Central memory CD8-positive, alpha-beta T cell (primary cell): ENCODE data around the gene VENTX.

Source experiments
- ATAC-seq: fragments of 150-1000 bp; cut with Tn5 transposase; replicated peaks from 2 replicates; pipeline ENCODE4 v1.10.0; 2022; ENCODE audit warnings: mild to moderate bottlenecking, moderate FRiP score, moderate number of reproducible peaks; ENCODE audit not compliant: poor library complexity, severe bottlenecking; ENCODE audit errors: extremely low read depth
- DNase-seq, 2 donors: peaks; one replicate each; pipeline ENCODE4 v3.0.0; 2021; ENCODE audit warnings: low spot score in 2 of 2
- H3K27ac Mint-ChIP-seq: one replicate; pipeline ENCODE4 v1.8.0; 2022; ENCODE audit warnings: low read depth, mild to moderate bottlenecking, moderate library complexity, mixed read lengths
- H3K27me3 Mint-ChIP-seq: one replicate; pipeline ENCODE4 v1.8.0; 2022; ENCODE audit warnings: mixed read lengths
- H3K36me3 Mint-ChIP-seq: one replicate; pipeline ENCODE4 v1.8.0; 2022; ENCODE audit warnings: mild to moderate bottlenecking, moderate library complexity, mixed read lengths; ENCODE audit not compliant: insufficient read depth
- H3K4me1 Mint-ChIP-seq: one replicate; pipeline ENCODE4 v1.8.0; 2022; ENCODE audit warnings: mixed read lengths
- H3K4me3 Mint-ChIP-seq: one replicate; pipeline ENCODE4 v1.8.0; 2022; ENCODE audit warnings: mild to moderate bottlenecking, moderate library complexity, mixed read lengths
- H3K9me3 Mint-ChIP-seq: one replicate; pipeline ENCODE4 v1.8.0; 2022; ENCODE audit warnings: mixed read lengths

The VENTX gene

DNA sequence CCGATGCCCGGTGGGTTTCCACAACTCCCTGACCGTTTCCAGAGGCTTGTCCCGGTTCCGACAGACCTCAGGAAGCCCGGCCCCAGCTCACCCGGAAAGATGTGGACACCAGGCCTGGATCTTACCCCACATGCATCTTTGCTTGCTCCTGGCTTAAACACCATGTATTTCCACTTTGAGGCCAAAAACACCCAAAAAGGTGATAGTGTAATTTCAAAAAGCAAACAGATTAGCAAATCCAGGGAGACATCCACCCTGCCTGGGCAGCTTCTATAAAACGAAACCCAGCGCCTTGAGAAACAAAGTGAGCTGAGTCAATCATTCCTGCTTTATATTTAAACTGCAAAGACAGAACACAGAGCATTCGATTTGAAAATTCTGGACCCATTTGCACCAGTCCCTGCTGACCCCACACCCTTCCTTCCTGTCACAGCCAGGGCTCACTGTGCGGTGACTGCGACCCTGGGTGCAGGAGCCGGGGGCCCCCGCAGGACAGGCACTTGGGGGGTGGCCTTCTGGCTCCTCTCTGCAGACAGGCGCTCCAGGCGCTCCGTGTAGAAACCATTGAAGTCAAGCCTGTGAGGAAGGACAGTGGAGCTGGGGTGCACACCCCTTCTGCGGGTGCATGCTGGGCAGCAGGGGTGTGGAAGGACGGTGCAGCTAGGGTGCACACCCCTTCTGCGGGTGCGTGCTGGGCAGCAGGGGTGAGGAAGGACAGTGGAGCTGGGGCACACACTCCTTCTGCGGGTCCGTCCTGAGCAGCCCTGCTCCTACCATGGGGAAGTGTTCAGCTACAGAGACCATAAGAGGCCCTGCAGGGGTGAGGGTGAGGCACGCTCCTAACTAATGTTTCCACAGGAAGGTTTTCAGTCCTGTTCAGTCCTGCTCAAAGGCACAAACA is 41.9 kb downstream of the VENTX start:
- H3K27ac Mint-ChIP-seq: peak overlapping the region; percentile 97
- H3K36me3 Mint-ChIP-seq: peaks cover 43% of the 10 kb centered on the region
- no peak for DNase-seq
- ATAC-seq: no peak
- H3K4me1 Mint-ChIP-seq: peaks cover 36% of the 10 kb centered on the region
- no peak overlapping the region for H3K4me3 Mint-ChIP-seq
- no peaks in the 10 kb centered on the region for H3K9me3 Mint-ChIP-seq
- H3K27me3 Mint-ChIP-seq: no peaks in the 10 kb centered on the region

DNA sequence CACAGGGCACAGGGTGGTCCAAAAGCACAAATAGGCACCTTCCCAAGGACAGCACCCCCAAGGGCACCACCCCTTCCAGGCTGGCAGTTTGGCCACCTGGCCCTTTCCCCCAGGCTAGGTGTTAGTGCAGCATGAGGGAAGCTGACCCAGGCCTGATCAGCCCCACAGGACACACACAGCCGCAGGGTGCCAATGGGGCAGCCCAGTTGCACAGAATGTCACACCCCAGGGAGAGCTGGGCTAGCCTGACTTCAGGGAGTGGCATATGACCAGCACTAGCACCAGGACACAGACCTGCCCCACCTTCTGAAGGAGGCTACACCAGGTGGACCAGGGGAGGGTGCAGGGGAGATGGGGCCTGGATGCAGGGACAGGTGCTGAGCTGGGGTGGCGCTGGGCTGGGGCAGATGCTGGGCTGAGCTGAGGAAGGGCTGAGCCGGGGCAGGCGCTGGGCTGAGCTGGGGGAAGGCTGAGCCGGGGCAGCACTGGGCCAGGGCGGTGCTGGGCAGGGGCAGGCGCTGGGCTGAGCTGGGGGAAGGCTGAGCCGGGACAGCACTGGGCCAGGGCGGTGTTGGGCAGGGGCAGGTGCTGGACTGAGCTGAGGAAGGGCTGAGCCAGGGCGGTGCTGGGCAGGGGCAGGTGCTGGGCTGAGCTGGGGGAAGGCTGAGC is 42.9 kb downstream of the VENTX start:
- no peak for DNase-seq
- peaks cover 36% of the 10 kb centered on the region for H3K4me1 Mint-ChIP-seq
- no peak overlapping the region for H3K4me3 Mint-ChIP-seq
- H3K27ac Mint-ChIP-seq: peak overlapping the region; percentile 97
- no peaks in the 10 kb centered on the region for H3K27me3 Mint-ChIP-seq
- H3K36me3 Mint-ChIP-seq: peaks cover 40% of the 10 kb centered on the region
- no peaks in the 10 kb centered on the region for H3K9me3 Mint-ChIP-seq
- ATAC-seq: no peak

DNA sequence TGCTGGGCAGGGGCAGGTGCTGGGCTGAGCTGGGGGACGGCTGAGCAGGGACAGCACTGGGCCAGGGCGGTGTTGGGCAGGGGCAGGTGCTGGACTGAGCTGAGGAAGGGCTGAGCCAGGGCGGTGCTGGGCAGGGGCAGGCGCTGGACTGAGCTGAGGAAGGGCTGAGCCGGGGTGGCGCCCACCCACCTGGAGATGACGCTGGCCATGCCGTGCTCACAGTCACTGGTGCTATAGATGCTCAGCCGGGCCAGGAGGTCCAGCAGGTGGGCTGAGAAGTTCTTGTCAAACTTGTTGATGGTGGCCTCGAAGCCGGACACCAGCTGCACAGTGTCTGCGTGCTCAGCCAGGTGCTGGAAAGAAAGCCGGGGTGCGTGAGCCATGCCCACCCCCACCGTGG is 43.4 kb downstream of the VENTX start:
- H3K36me3 Mint-ChIP-seq: peaks cover 44% of the 10 kb centered on the region
- no peak for ATAC-seq
- DNase-seq: no peak
- H3K27ac Mint-ChIP-seq: no peak overlapping the region
- H3K9me3 Mint-ChIP-seq: no peaks in the 10 kb centered on the region
- H3K4me3 Mint-ChIP-seq: no peak overlapping the region
- peaks cover 30% of the 10 kb centered on the region for H3K4me1 Mint-ChIP-seq
- H3K27me3 Mint-ChIP-seq: no peaks in the 10 kb centered on the region

DNA sequence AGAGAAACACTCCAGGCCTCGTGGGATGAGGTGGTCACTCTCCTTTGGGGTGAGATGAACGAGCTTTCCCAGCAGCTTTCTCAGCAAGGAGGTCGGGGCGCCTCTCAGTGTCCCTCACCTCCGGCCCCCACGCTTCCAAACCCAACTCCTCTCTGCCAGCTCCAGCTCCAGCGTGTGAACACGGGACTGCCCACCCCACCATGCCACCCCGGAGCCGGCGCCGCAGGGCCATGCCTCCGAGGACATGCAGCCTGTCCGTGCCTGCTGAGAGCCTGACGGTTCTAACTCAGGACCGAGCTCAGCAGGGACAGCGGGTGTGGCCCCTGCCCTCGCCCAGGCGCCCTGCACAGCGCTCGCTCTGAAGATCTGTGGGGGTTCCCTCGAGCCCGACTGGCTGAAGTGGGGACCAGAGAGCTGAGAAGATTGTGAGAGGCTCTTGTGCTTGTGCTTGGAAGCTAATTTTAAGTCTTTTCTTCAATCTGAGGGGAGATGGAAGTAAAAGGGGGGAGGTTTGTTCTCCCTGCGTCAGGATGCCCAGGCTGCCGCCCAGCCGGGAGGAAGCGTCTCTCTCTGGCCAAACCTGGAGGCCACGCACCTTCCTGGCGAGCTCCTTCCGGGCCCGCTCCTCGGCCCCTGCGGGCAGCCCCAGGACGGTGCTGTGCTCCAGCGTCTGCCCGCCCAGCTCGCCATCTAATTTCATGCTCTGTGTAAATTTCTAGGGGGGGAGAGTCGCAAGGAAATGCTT is 44.1 kb downstream of the VENTX start:
- DNase-seq (no peak), ATAC-seq (no peak)
- Mint-ChIP-seq H3K4me3 (no peak overlapping the region), H3K4me1 (peaks cover 31% of the 10 kb centered on the region), H3K27me3 (no peaks in the 10 kb centered on the region), H3K9me3 (no peaks in the 10 kb centered on the region), H3K36me3 (peaks cover 46% of the 10 kb centered on the region), H3K27ac (no peak overlapping the region)

DNA sequence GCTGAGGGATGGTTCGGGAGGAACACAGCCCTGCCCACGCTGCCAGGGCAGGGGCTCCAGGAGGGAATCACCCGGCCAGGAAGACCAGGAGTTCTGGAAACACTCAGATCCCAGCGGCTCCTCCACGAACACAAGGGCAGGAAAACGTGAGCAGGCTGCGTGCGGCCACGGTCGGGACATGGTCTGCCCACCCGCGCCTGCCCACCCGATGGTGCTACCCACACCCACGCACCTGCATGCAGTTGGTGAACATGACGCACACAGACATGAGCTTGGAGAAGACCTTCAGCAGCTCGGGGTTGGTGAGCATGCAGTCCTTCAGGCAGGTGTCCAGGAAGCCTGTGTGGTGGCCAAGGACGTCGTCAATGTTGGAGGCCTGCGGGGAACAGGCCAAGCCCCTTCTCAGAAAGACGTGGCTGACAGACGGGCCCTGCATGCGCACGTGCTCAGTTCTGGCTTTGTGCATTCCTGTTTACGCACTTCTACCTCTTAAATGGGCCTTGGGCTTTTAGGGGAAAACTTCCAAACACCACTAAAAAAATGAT is 45.3 kb downstream of the VENTX start:
- no peak overlapping the region for H3K4me3 Mint-ChIP-seq

DNA sequence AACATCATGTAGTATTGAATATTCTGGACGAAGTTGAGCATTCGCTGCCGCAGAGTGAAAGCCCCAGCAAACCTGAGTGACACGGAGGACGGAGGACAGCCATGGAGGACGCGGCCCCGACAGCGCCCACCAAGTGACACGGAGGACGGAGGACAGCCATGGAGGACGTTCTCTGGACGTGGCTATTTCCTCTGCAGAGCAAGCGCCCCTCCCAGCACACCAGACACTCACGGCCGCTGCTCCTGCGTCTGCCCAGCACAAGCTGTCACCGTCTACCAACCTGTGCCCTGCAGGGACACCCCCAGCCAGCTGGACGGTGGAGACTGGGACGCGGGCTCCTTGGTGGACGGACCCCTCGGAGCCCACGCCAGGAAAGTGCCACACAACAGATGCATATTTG is 46.3 kb downstream of the VENTX start:
- Mint-ChIP-seq H3K27ac (peak overlapping the region; percentile 29), H3K4me3 (no peak overlapping the region), H3K36me3 (peaks cover 40% of the 10 kb centered on the region), H3K27me3 (no peaks in the 10 kb centered on the region), H3K9me3 (no peaks in the 10 kb centered on the region), H3K4me1 (peaks cover 17% of the 10 kb centered on the region)
- ATAC-seq: no peak
- DNase-seq: no peak

More for the DNA sequence above, 45.3 kb downstream of the VENTX start:
- ATAC-seq: no peak
- Mint-ChIP-seq H3K27ac (no peak overlapping the region), H3K36me3 (peaks cover 43% of the 10 kb centered on the region), H3K9me3 (no peaks in the 10 kb centered on the region), H3K4me1 (peaks cover 27% of the 10 kb centered on the region), H3K27me3 (no peaks in the 10 kb centered on the region)
- DNase-seq: no peak

DNA sequence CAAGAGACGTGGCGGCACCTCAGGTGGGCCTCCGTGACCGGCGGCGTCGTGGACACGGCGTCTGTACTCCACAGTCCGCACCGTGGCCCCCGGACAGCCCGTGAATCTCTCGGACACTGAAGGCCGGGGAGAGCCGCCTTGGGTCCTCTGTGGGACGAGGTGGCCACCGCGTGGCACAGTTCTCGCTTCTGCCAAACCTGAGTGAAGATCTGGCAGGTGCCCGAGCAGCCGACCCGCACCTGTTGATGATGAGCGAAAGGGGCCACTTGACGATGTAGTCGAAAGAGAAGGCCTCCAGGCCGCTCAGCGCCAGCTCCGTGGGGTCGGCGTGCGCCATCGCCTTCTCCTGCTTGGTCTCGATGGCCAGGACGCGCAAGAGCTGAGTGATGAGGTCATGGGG is 47.6 kb downstream of the VENTX start:
- no peaks in the 10 kb centered on the region for H3K9me3 Mint-ChIP-seq
- ATAC-seq (no peak), DNase-seq (no peak)
- H3K4me1 Mint-ChIP-seq: peaks cover 6% of the 10 kb centered on the region
- no peak overlapping the region for H3K27ac Mint-ChIP-seq
- no peaks in the 10 kb centered on the region for H3K27me3 Mint-ChIP-seq
- H3K4me3 Mint-ChIP-seq: no peak overlapping the region
- H3K36me3 Mint-ChIP-seq: peaks cover 49% of the 10 kb centered on the region

DNA sequence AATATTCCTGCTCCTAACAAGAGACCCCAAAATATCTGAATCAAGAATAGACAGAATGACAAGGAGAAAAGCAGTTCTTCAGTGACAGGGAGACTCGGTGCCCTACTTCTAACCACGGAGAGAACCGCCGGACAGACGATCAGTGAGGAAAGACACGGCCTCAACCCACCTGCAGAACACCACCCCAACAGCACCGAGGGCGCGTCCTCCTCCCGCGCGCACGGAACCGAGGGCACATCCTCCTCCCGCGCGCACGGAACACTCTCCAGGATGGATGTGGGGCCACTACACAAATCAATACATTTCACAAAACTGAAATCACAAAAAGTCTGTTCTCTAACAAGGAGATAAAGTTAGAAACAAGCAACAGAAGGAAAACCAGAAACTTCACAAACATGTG is 48.7 kb downstream of the VENTX start:
- Mint-ChIP-seq H3K36me3 (peaks cover 47% of the 10 kb centered on the region), H3K27ac (no peak overlapping the region), H3K4me1 (peaks cover 6% of the 10 kb centered on the region), H3K9me3 (no peaks in the 10 kb centered on the region), H3K4me3 (no peak overlapping the region), H3K27me3 (no peaks in the 10 kb centered on the region)
- ATAC-seq: no peak
- DNase-seq: no peak

DNA sequence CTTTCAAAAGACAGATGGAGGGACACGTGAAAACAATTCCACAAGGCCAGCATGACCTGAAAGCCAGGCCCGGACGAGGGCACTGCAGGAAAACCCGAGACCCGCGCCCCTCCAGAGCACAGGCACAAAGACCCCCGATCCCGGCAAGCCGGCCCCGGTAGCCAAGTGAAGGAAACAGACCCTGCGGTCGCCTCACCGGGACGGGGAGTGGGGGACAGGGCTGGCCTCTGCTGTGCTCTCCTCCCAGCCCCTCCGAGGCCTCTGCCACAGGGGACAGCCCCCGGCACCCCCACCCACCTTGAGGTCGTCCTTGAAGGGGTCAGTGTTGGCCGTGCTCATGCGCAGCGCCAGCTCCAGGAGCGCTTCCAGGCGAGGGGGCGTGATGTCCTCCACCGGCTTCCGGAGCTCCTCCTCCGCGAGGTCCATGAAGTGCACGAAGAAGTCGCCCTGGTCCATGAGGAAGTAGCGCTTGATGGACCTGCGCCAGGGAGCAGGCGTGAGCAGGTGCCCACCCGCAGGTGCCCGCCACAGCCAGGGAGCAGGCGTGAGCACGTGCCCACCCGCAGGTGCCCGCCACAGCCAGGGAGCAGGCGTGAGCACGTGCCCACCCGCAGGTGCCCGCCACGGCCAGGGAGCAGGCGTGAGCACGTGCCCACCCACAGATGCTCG is 50.3 kb downstream of the VENTX start:
- ATAC-seq (no peak), DNase-seq (no peak)
- H3K27ac Mint-ChIP-seq: no peak overlapping the region
- peaks cover 6% of the 10 kb centered on the region for H3K4me1 Mint-ChIP-seq
- peaks cover 46% of the 10 kb centered on the region for H3K36me3 Mint-ChIP-seq
- H3K9me3 Mint-ChIP-seq: no peaks in the 10 kb centered on the region
- no peak overlapping the region for H3K4me3 Mint-ChIP-seq
- H3K27me3 Mint-ChIP-seq: no peaks in the 10 kb centered on the region

DNA sequence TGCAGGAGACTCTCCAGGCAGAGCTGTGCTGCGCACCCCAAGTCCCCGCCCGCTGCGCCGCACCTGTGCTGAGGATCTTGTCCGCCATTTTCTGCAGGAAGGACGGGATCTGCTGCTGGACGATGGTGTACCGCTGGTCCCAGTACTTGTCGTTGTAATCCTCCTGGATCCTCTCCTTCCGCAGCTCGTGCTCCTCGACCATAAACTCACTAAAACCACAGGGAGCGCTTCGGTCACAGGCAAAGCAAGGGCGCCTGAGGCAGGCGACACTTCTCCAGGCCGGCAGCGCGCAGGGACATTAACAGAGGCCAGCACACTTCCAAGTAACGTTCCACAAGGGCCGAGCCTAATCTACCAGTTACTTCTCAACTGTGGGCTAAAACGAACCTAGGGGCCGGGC is 52.1 kb downstream of the VENTX start:
- Mint-ChIP-seq H3K27me3 (no peaks in the 10 kb centered on the region), H3K9me3 (no peaks in the 10 kb centered on the region), H3K4me1 (peaks cover 6% of the 10 kb centered on the region), H3K27ac (no peak overlapping the region), H3K36me3 (peaks cover 37% of the 10 kb centered on the region), H3K4me3 (no peak overlapping the region)
- no peak for ATAC-seq
- no peak for DNase-seq
